GM19240 (cell line): Measurements from ENCODE around the gene OCSTAMP.

Experiments used
- DNase-seq: peaks from one replicate; pipeline ENCODE4 v3.0.0; 2011; ENCODE audit warnings: low spot score; ENCODE audit not compliant: insufficient read length

Gene OCSTAMP

GRCh38 chr20:46573788-46574584, 23.5 kb upstream of the OCSTAMP start:
- no peak for DNase-seq

- DNase-seq: no peak
These were observed 22.8 kb upstream of the OCSTAMP start for GRCh38 chr20:46573234-46573633.

GRCh38 chr20:46572790-46573189, 22.3 kb upstream of the OCSTAMP start:
- DNase-seq: no peak

- no peak for DNase-seq
These were observed 21.7 kb upstream of the OCSTAMP start for GRCh38 chr20:46572153-46572552.

GRCh38 chr20:46571418-46571817, 21.0 kb upstream of the OCSTAMP start:
- no peak for DNase-seq

GRCh38 chr20:46570956-46571355, 20.5 kb upstream of the OCSTAMP start:
- DNase-seq: no peak

- DNase-seq: no peak
These were observed 19.5 kb upstream of the OCSTAMP start for GRCh38 chr20:46569961-46570360.

GRCh38 chr20:46568570-46569129, 18.2 kb upstream of the OCSTAMP start:
- DNase-seq: no peak

- no peak for DNase-seq
These were observed 15.7 kb upstream of the OCSTAMP start for GRCh38 chr20:46566125-46566524.

- DNase-seq: no peak
These were observed 13.9 kb upstream of the OCSTAMP start for GRCh38 chr20:46564241-46564957.

GRCh38 chr20:46563860-46564221, 13.4 kb upstream of the OCSTAMP start:
- DNase-seq: no peak

- DNase-seq: no peak
These were observed 12.9 kb upstream of the OCSTAMP start for GRCh38 chr20:46563170-46563859.

GRCh38 chr20:46562373-46563169, 12.1 kb upstream of the OCSTAMP start:
- DNase-seq: peak; percentile 40

- no peak for DNase-seq
These were observed 11.5 kb upstream of the OCSTAMP start for GRCh38 chr20:46562009-46562372.

GRCh38 chr20:46559685-46560440, 9.4 kb upstream of the OCSTAMP start:
- DNase-seq: no peak

- no peak for DNase-seq
These were observed 8.5 kb upstream of the OCSTAMP start for GRCh38 chr20:46559001-46559400.

GRCh38 chr20:46558511-46558959, 8.1 kb upstream of the OCSTAMP start:
- no peak for DNase-seq

- DNase-seq: no peak
These were observed 6.9 kb upstream of the OCSTAMP start for GRCh38 chr20:46557231-46557956.

GRCh38 chr20:46555370-46555956, 5.0 kb upstream of the OCSTAMP start:
- no peak for DNase-seq
